SU-DHL-6 (cell line): ENCODE results near the gene ARHGAP20.

Experiments used
- CTCF ChIP-seq: fragments of 200-600 bp; sonication (generic); IDR thresholded peaks from one replicate; pipeline ENCODE4 v1.5.1; 2017; ENCODE audit warnings: antibody characterized with exemption, mild to moderate bottlenecking, low read length, moderate library complexity; ENCODE audit not compliant: insufficient read depth, poor library complexity, severe bottlenecking
- EZH2phosphoT487 ChIP-seq: fragments of 200-600 bp; sonication (generic), shearing (Covaris generic); conservative IDR thresholded peaks from 2 replicates; pipeline ENCODE4 v1.6.1; 2018; ENCODE audit warnings: mild to moderate bottlenecking, antibody characterized with exemption, low read length, moderate library complexity, mixed read lengths

GRCh38 chr11:110645253-110645652 lies 67.0 kb downstream of the ARHGAP20 start:
- no peak for TF ChIP-seq CTCF
- no peak for TF ChIP-seq EZH2phosphoT487
